GM12878 (cell line): Measurements from ENCODE around the gene UFC1. TPM values are rescaled to one million over a fixed set of nuclear protein-coding genes. Genes with fewer than 3 reads are reported as not detected.

ENCODE experiments used
- ATAC-seq: fragments of 200-7000 bp; cut with Tn5 transposase; 3 replicates; pipeline ENCODE4 v1.9.1; 2020; ENCODE audit warnings: mild to moderate bottlenecking, moderate library complexity
- BruUV-seq: library from RNA; stranded (reverse); fragments of 400-500 nt; replicated peaks from 2 replicates; lab custom pipeline; 2021; lab: Mats Ljungman, UMichigan
- CTCF ChIA-PET: fragments of 300-600 bp; sonication (Branson Sonifier 250); formaldehyde crosslinking; extraction: SDS; loops from one replicate; lab custom pipeline; 2021; ENCODE audit warnings: inconsistent platforms; lab: Yijun Ruan, JAX
- POLR2A ChIA-PET: fragments of 350-600 bp; formaldehyde crosslinking; extraction: SDS; loops from one replicate; lab custom pipeline; 2021; ENCODE audit warnings: inconsistent platforms; lab: Charles Lee
- RAD21 ChIA-PET: fragments of 300-600 bp; sonication (Branson Sonifier 250); formaldehyde crosslinking; loops from one replicate; lab custom pipeline; 2023; ENCODE audit warnings: antibody characterized with exemption; ENCODE audit not compliant: unreplicated experiment; lab: Charles Lee
- SMC1A ChIA-PET: fragments of 300-600 bp; sonication (Branson Sonifier 250); formaldehyde crosslinking; loops from one replicate; lab custom pipeline; 2023; ENCODE audit not compliant: unreplicated experiment, uncharacterized antibody; lab: Charles Lee
- DNase-seq: peaks from one replicate; pipeline ENCODE4 v3.0.0-alpha.2; 2011; ENCODE audit warnings: low read depth, low spot score
- FAIRE-seq: peaks from 3 replicates; lab custom pipeline; 2011; peaks lifted over from hg19 to GRCh38; lab: Jason Lieb, UNC
- H2AFZ ChIP-seq: 2 replicates; pipeline ENCODE4 v1.6.0; 2011; ENCODE audit warnings: low read depth, low read length, control low read depth; ENCODE audit not compliant: control insufficient read depth
- H3K27ac ChIP-seq: 2 replicates; pipeline ENCODE4 v1.5.1; 2011; ENCODE audit warnings: control low read depth; ENCODE audit not compliant: control insufficient read depth, insufficient read depth
- H3K27me3 ChIP-seq, 2 experiments: replicated peaks in 1 of 2; 2 replicates each; pipeline versions ENCODE4 v1.6.0 to v1.6.1; 2011; ENCODE audit warnings: low read length in 1 of 2; ENCODE audit not compliant: control insufficient read depth in 2 of 2, insufficient read depth in 2 of 2
- H3K36me3 ChIP-seq, 2 experiments: 2 replicates each; pipeline ENCODE4 v1.5.1; 2011; ENCODE audit warnings: low read length in 1 of 2; ENCODE audit not compliant: control insufficient read depth in 2 of 2, insufficient read depth in 2 of 2
- H3K4me1 ChIP-seq: 2 replicates; pipeline ENCODE4 v1.6.1; 2011; ENCODE audit warnings: mild to moderate bottlenecking, low read length, moderate library complexity, mixed read lengths; ENCODE audit not compliant: control insufficient read depth, insufficient read depth
- H3K4me2 ChIP-seq: 2 replicates; pipeline ENCODE4 v1.6.0; 2011; ENCODE audit warnings: control low read depth; ENCODE audit not compliant: control insufficient read depth, insufficient read depth
- H3K4me3 ChIP-seq: fragments of 200-600 bp; sonication (generic); 2 replicates; pipeline ENCODE4 v1.5.1; 2016
- H3K79me2 ChIP-seq: 2 replicates; pipeline ENCODE4 v1.6.0; 2011; ENCODE audit warnings: low read length; ENCODE audit not compliant: control insufficient read depth, insufficient read depth
- H3K9ac ChIP-seq: 2 replicates; pipeline ENCODE4 v1.8.0; 2011; ENCODE audit warnings: low read length, control low read depth, mixed read lengths; ENCODE audit not compliant: control insufficient read depth, insufficient read depth
- H3K9me3 ChIP-seq: replicated peaks from 3 replicates; pipeline ENCODE4 v1.5.1; 2011; ENCODE audit warnings: mild to moderate bottlenecking, low read length; ENCODE audit not compliant: control insufficient read depth, insufficient read depth
- H4K20me1 ChIP-seq: 2 replicates; pipeline ENCODE4 v1.6.0; 2011; ENCODE audit not compliant: control insufficient read depth, insufficient read depth
- MYB ChIP-seq: fragments of 150-350 bp; IDR thresholded peaks from 2 replicates; pipeline ENCODE4 v1.6.1; 2014; ENCODE audit warnings: mild to moderate bottlenecking, low read depth, low read length, borderline replicate concordance
- ZBTB11 ChIP-seq: fragments of 450-650 bp; formaldehyde crosslinking; IDR thresholded peaks from 2 replicates; pipeline ENCODE4 v1.5.0; 2022; ENCODE audit warnings: mild to moderate bottlenecking, missing genetic modification characterization
- WGBS: methylation state at CpG from one replicate; pipeline ENCODE4 v1.1.6; 2016; ENCODE audit warnings: low lambda C conversion rate; ENCODE audit not compliant: insufficient replicate concordance, insufficient coverage; ENCODE audit errors: missing lambda C conversion rate; 5-methylcytosine and 5-hydroxymethylcytosine counted together
- in situ Hi-C: fragments of 300-500 bp; cut with MboI; formaldehyde crosslinking; loops from 9 replicates; pipeline ENCODE4 v1.14.3; 2018; ENCODE audit warnings: mixed read lengths
- intact Hi-C: fragments of 100-400 bp; cut with micrococcal nuclease; formaldehyde crosslinking; loops from one replicate; pipeline ENCODE4 v1.14.2; 2022; ENCODE audit not compliant: unreplicated experiment
- polyA plus RNA-seq, 11 experiments: library from polyadenylated mRNA; depleted of rRNA in 4 of 11; unstranded in 6 of 11; stranded (reverse) in 5 of 11; fragments of >200 nt; fragmentation: Nextera tagmentation in 4 of 11; fragmentation: Illumina TruSeq in 1 of 11; extraction: Ambion mirVana in 4 of 11; extraction: Trizol in 1 of 11; gene quantifications; 1 replicate in 1 of 11; 2 replicates in 10 of 11; pipeline versions ENCODE4 v1.2.1 to v1.2.3, GENCODE V29; 2011 to 2016; ENCODE audit warnings: inconsistent platforms in 2 of 11, missing spikeins in 2 of 11, low read depth in 1 of 11
- total RNA-seq, 4 experiments: library from RNA; depleted of rRNA in 3 of 4; stranded (reverse); fragments of >200 nt in 3 of 4; fragmentation: Illumina TruSeq in 1 of 4; extraction: Trizol in 1 of 4; gene quantifications; 2 replicates each; pipeline versions ENCODE4 v1.2.1 to v1.2.3, GENCODE V29; 2013 to 2021

UFC1 gene
- total and polyA plus RNA-seq, 10 of the 15 experiments (the other 5 are each of a cell fraction or from before 2014, with no cell fraction given) = 95.9 to 239 (median 151) TPM

DNA sequence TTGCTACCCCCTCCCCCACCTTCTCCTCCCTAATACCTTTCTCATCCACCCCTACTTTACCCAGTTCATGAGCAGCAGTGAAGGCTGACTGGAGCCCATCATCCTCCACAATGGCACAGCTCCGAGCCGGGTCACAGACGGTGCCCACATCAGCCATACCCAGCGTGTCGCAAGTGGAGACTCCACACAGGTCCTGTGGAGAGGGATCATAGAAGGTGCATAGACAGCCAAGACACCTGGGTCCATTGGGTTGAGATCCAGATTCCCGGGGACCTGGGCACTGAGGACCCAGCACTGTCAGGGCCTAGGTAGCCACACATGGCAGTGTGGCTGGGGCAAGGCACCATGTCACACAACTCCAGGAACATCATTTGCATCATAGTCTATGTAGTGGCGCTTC is 42.3 kb downstream of the UFC1 start:
- no TSS peak for BruUV-seq
- in situ Hi-C loops = loop anchor here (10.0 kb wide), 1 partner anchor 549 kb away; the partner anchor contains the start of gene DUSP12
- RAD21 ChIA-PET = interaction anchor here (1.4 kb wide), 1 partner anchor 30 kb away, joined by 3 read pairs; the partner anchor contains the start of gene PPOX

More for the DNA sequence above, 42.3 kb downstream of the UFC1 start:
- H3K36me3 ChIP-seq = no peaks in the 10 kb centered on the region
- no peaks in the 10 kb centered on the region for H4K20me1 ChIP-seq
- H3K27me3 ChIP-seq = no peaks in the 10 kb centered on the region
- no peak overlapping the region for H3K4me3 ChIP-seq
- DNase-seq (no peak), ATAC-seq (no peak), FAIRE-seq (no peak)
- 95% methylated on average over 7 of the region's 7 CpGs for WGBS
- no peak overlapping the region for H3K4me2 ChIP-seq
- intact Hi-C loops = no loop called here
- ChIA-PET POLR2A (interaction anchor here (3.3 kb wide), 1 partner anchor 30 kb away, joined by 18 read pairs; the partner anchor contains the start of gene TOMM40L), CTCF (interaction anchor here (1.2 to 7.0 kb wide), 6 partner anchors 15 to 187 kb away, joined by 3 to 164 read pairs (median 38); partner anchors contain the start of genes APOA2 and TOMM40L), SMC1A (interaction anchor here (1.4 to 5.3 kb wide), 3 partner anchors 8 to 21 kb away, joined by 6 to 55 read pairs (median 19); partner anchors contain the start of gene NDUFS2)
- H3K9ac ChIP-seq = no peak overlapping the region
- no peak overlapping the region for H2AFZ ChIP-seq
- H3K27ac ChIP-seq = no peak overlapping the region
- H3K9me3 ChIP-seq = no peaks in the 10 kb centered on the region
- TF ChIP-seq MYB (no peak), ZBTB11 (no peak)
- TF ChIP-seq, all 136 proteins: peak for 0
- peaks cover 25% of the 10 kb centered on the region for H3K4me1 ChIP-seq
- H3K79me2 ChIP-seq = no peaks in the 10 kb centered on the region
